HepG2 (cell line): Measurements from ENCODE around the gene DEFB129.

ENCODE experiments used
- CTCF ChIP-seq: sonication (generic); formaldehyde crosslinking; IDR thresholded peaks from 2 replicates; pipeline ENCODE4 v1.5.0; 2020; ENCODE audit warnings: mild to moderate bottlenecking, missing genetic modification reagents, moderate library complexity
- FOXK1 ChIP-seq: sonication (generic); formaldehyde crosslinking; IDR thresholded peaks from 2 replicates; pipeline ENCODE4 v1.4.0; 2020; ENCODE audit warnings: low read depth, missing genetic modification reagents, borderline replicate concordance
- FOXP1 ChIP-seq, 2 experiments: fragments of 450-650 bp in 1 of 2; IDR thresholded peaks; 2 replicates each; pipeline ENCODE4 v1.6.1; 2017 to 2018; ENCODE audit warnings: antibody characterized with exemption in 1 of 2
- HNRNPUL1 ChIP-seq: fragments of 200-400 bp; formaldehyde crosslinking; IDR thresholded peaks from 2 replicates; pipeline ENCODE4 v1.6.1; 2017; ENCODE audit warnings: low read depth, mild to moderate bottlenecking, low read length, moderate library complexity
- KDM4B ChIP-seq: sonication (generic); formaldehyde crosslinking; IDR thresholded peaks from 2 replicates; pipeline ENCODE4 v1.4.0; 2020; ENCODE audit warnings: missing genetic modification reagents
- MEIS1 ChIP-seq: sonication (generic); formaldehyde crosslinking; IDR thresholded peaks from 2 replicates; pipeline ENCODE4 v1.9.0; 2021; ENCODE audit warnings: mild to moderate bottlenecking, missing genetic modification reagents, moderate library complexity, borderline replicate concordance
- MXD4 ChIP-seq: IDR thresholded peaks from 2 replicates; pipeline ENCODE4 v1.6.1; 2016; ENCODE audit warnings: mild to moderate bottlenecking, missing biosample characterization, missing genetic modification reagents
- ZC3H4 ChIP-seq: sonication (generic); formaldehyde crosslinking; IDR thresholded peaks from 2 replicates; pipeline ENCODE4 v1.4.0; 2020; ENCODE audit warnings: missing genetic modification reagents, borderline replicate concordance
- ZNF609 ChIP-seq: sonication (generic); formaldehyde crosslinking; IDR thresholded peaks from 2 replicates; pipeline ENCODE4 v1.4.0; 2020; ENCODE audit warnings: mild to moderate bottlenecking, missing genetic modification reagents, borderline replicate concordance
- ZSCAN29 ChIP-seq: sonication (generic); formaldehyde crosslinking; conservative IDR thresholded peaks from 2 replicates; pipeline ENCODE4 v1.4.0; 2020; ENCODE audit warnings: mild to moderate bottlenecking, missing genetic modification reagents
- ZSCAN31 ChIP-seq: sonication (generic); formaldehyde crosslinking; IDR thresholded peaks from 2 replicates; pipeline ENCODE4 v1.5.0; 2020; ENCODE audit warnings: low read depth, mild to moderate bottlenecking, missing genetic modification reagents
- TF ChIP-seq, protein P1 (sequence below): sonication (generic); formaldehyde crosslinking; IDR thresholded peaks from 2 replicates; pipeline ENCODE4 v1.5.0; 2020; ENCODE audit warnings: missing genetic modification reagents, mild to moderate bottlenecking, borderline replicate concordance
- TF ChIP-seq, protein P2 (sequence below): sonication (generic); formaldehyde crosslinking; IDR thresholded peaks from 2 replicates; pipeline ENCODE4 v1.4.0; 2020; ENCODE audit warnings: mild to moderate bottlenecking, low read depth, missing genetic modification reagents
- TF ChIP-seq, protein P3 (sequence below), 2 experiments: IDR thresholded peaks; 2 replicates each; pipeline ENCODE4 v1.6.1; 2011 to 2012; ENCODE audit warnings: low read length in 2 of 2, borderline replicate concordance in 1 of 2, low read depth in 1 of 2, mild to moderate bottlenecking in 1 of 2, moderate library complexity in 1 of 2

DNA sequence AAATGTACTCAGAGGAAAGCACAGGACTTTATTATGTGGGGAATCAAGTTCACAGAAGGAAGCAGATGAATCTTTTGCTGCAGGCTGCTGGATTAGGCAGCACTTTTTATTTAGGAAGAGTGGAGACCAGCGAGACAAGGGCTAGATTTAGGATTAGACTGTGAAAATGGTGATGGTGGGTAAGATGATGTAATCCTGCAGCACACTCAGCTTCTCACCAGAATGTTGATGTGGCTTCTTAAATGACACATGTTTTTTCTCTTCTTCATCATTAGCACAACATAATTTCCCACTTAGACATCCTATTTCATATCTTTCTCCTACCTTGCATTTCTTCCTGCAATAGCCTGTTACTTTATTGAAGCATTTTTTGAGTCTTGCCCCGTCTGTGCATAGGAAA lies 39.3 kb upstream of the DEFB129 start:
- TF ChIP-seq HNRNPUL1 (no peak), KDM4B (CRISPR knock-in tag) (no peak), CTCF (no peak), ZSCAN31 (CRISPR knock-in tag) (no peak), FOXK1 (CRISPR knock-in tag) (no peak), ZNF609 (no peak), ZSCAN29 (CRISPR knock-in tag) (no peak), ZC3H4 (CRISPR knock-in tag) (no peak), FOXP1 (IDR thresholded peaks at IDR 0.05) (no peak), FOXP1 (CRISPR knock-in tag; IDR thresholded peaks at IDR 0.05) (no peak), MEIS1 (CRISPR knock-in tag) (no peak), MXD4 (CRISPR knock-in tag) (no peak)
- TF ChIP-seq, protein P1, sequence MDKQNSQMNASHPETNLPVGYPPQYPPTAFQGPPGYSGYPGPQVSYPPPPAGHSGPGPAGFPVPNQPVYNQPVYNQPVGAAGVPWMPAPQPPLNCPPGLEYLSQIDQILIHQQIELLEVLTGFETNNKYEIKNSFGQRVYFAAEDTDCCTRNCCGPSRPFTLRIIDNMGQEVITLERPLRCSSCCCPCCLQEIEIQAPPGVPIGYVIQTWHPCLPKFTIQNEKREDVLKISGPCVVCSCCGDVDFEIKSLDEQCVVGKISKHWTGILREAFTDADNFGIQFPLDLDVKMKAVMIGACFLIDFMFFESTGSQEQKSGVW (CRISPR knock-in tag): no peak
- TF ChIP-seq, protein P2, sequence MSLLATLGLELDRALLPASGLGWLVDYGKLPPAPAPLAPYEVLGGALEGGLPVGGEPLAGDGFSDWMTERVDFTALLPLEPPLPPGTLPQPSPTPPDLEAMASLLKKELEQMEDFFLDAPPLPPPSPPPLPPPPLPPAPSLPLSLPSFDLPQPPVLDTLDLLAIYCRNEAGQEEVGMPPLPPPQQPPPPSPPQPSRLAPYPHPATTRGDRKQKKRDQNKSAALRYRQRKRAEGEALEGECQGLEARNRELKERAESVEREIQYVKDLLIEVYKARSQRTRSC (CRISPR knock-in tag): no peak
- TF ChIP-seq, protein P3, sequence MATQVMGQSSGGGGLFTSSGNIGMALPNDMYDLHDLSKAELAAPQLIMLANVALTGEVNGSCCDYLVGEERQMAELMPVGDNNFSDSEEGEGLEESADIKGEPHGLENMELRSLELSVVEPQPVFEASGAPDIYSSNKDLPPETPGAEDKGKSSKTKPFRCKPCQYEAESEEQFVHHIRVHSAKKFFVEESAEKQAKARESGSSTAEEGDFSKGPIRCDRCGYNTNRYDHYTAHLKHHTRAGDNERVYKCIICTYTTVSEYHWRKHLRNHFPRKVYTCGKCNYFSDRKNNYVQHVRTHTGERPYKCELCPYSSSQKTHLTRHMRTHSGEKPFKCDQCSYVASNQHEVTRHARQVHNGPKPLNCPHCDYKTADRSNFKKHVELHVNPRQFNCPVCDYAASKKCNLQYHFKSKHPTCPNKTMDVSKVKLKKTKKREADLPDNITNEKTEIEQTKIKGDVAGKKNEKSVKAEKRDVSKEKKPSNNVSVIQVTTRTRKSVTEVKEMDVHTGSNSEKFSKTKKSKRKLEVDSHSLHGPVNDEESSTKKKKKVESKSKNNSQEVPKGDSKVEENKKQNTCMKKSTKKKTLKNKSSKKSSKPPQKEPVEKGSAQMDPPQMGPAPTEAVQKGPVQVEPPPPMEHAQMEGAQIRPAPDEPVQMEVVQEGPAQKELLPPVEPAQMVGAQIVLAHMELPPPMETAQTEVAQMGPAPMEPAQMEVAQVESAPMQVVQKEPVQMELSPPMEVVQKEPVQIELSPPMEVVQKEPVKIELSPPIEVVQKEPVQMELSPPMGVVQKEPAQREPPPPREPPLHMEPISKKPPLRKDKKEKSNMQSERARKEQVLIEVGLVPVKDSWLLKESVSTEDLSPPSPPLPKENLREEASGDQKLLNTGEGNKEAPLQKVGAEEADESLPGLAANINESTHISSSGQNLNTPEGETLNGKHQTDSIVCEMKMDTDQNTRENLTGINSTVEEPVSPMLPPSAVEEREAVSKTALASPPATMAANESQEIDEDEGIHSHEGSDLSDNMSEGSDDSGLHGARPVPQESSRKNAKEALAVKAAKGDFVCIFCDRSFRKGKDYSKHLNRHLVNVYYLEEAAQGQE (IDR thresholded peaks at IDR 0.05; ENCODE audit: borderline replicate concordance in 1 of 2, low read depth in 1 of 2, low read length in 2 of 2): no peak
